T-cell (primary cell): ENCODE data around the gene TEX55. TPM values are rescaled to one million over a fixed set of nuclear protein-coding genes. Genes with fewer than 3 reads are reported as not detected.

Source experiments
- ATAC-seq, 4 experiments: fragments of 200-7000 bp in 3 of 4; fragments of 150-1000 bp in 1 of 4; cut with Tn5 transposase; replicated peaks in 1 of 4; 1 replicate in 3 of 4; 2 replicates in 1 of 4; pipeline ENCODE4 v1.10.0; 2021; ENCODE audit warnings: moderate library complexity in 3 of 4, mild to moderate bottlenecking in 2 of 4, moderate number of reproducible peaks in 1 of 4
- CTCF ChIA-PET, 2 donors: fragments of 300-600 bp; sonication (Branson Sonifier 250); formaldehyde crosslinking; loops; one replicate each; lab custom pipeline; 2022; ENCODE audit warnings: antibody characterized with exemption in 2 of 2; lab: Charles Lee
- POLR2A ChIA-PET, 2 donors: fragments of 300-600 bp; sonication (Branson Sonifier 250); formaldehyde crosslinking; loops; one replicate each; lab custom pipeline; 2022; ENCODE audit warnings: antibody characterized with exemption in 2 of 2; lab: Charles Lee
- DNase-seq, 35 experiments: peaks; one replicate each; pipeline versions ENCODE4 v3.0.0 to v3.0.0-alpha.2; 2013 to 2023
- H3K27ac ChIP-seq: one replicate; pipeline ENCODE4 v1.5.1; 2013; ENCODE audit warnings: low read length
- H3K27me3 ChIP-seq, 2 experiments: replicated peaks in 1 of 2; 1 replicate in 1 of 2; 2 replicates in 1 of 2; pipeline versions ENCODE4 v1.6.1 to v1.7.0; 2013; ENCODE audit warnings: low read length in 1 of 2, mixed read lengths in 1 of 2; ENCODE audit not compliant: control insufficient read depth in 2 of 2, insufficient read depth in 2 of 2; ENCODE audit errors: extremely low read depth in 1 of 2
- H3K36me3 ChIP-seq, 2 donors: 1 replicate in 1 of 2; 2 replicates in 1 of 2; pipeline versions ENCODE4 v1.6.1 to v1.7.0; 2013; ENCODE audit warnings: low read length in 1 of 2; ENCODE audit not compliant: control insufficient read depth in 2 of 2, insufficient read depth in 1 of 2; ENCODE audit errors: extremely low read depth in 1 of 2
- H3K4me1 ChIP-seq, 2 experiments: 1 replicate in 1 of 2; 2 replicates in 1 of 2; pipeline versions ENCODE4 v1.6.1 to v1.7.0; 2013; ENCODE audit warnings: low read length in 2 of 2, mixed read lengths in 1 of 2; ENCODE audit not compliant: insufficient read depth in 2 of 2, control insufficient read depth in 1 of 2; ENCODE audit errors: extremely low read depth in 1 of 2
- H3K4me3 ChIP-seq, 2 donors: 1 replicate in 1 of 2; 2 replicates in 1 of 2; pipeline versions ENCODE4 v1.5.1 to v1.7.0; 2013; ENCODE audit warnings: mild to moderate bottlenecking in 2 of 2, low read length in 1 of 2, moderate library complexity in 1 of 2; ENCODE audit not compliant: control insufficient read depth in 1 of 2; ENCODE audit errors: extremely low read depth in 1 of 2
- H3K9me3 ChIP-seq: 2 replicates; pipeline ENCODE4 v1.7.0; 2013
- H3K27ac Mint-ChIP-seq, 2 donors: one replicate each; pipeline ENCODE4 v1.8.0; 2020 to 2021; ENCODE audit warnings: mild to moderate bottlenecking in 2 of 2, mixed read lengths in 2 of 2
- H3K27me3 Mint-ChIP-seq, 2 donors: one replicate each; pipeline ENCODE4 v1.8.0; 2021 to 2022; ENCODE audit warnings: mixed read lengths in 2 of 2
- H3K36me3 Mint-ChIP-seq: one replicate; pipeline ENCODE4 v1.8.0; 2021; ENCODE audit warnings: mixed read lengths
- H3K4me1 Mint-ChIP-seq, 3 donors: one replicate each; pipeline ENCODE4 v1.8.0; 2020 to 2022; ENCODE audit warnings: mixed read lengths in 3 of 3, mild to moderate bottlenecking in 1 of 3
- H3K4me3 Mint-ChIP-seq, 3 donors: one replicate each; pipeline ENCODE4 v1.8.0; 2020 to 2022; ENCODE audit warnings: mild to moderate bottlenecking in 3 of 3, mixed read lengths in 3 of 3, moderate library complexity in 3 of 3
- H3K9me3 Mint-ChIP-seq, 3 donors: one replicate each; pipeline ENCODE4 v1.8.0; 2020 to 2022; ENCODE audit warnings: mixed read lengths in 3 of 3
- WGBS: methylation state at CpG from one replicate; pipeline ENCODE4 v1.1.5; 2013; ENCODE audit warnings: missing lambda C conversion rate; ENCODE audit not compliant: insufficient coverage; 5-methylcytosine and 5-hydroxymethylcytosine counted together
- total RNA-seq, 35 experiments: library from RNA in 6 of 35; stranded (reverse) in 6 of 35; fragments of 120-200 nt in 1 of 35; gene quantifications; one replicate each; pipeline versions ENCODE4 v1.2.1 to v1.2.4 and lab custom pipeline; 2013 to 2026

TEX55 gene
- total RNA-seq, 5 donors from 2014 or later (not counting 1 experiment from before 2014, with no cell fraction given) = not detected

- Mint-ChIP-seq H3K4me1 (peaks cover 0 to 6% (median 0%) of the 10 kb centered on the region in 3 donors), H3K36me3 (peaks cover 4% of the 10 kb centered on the region), H3K27ac (no peak overlapping the region), H3K9me3 (no peaks in the 10 kb centered on the region), H3K4me3 (no peak overlapping the region), H3K27me3 (peaks cover 0 to 5% of the 10 kb centered on the region in 2 donors)
- Histone ChIP-seq H3K9me3 (no peaks in the 10 kb centered on the region), H3K27me3 (peaks cover 0 to 2% of the 10 kb centered on the region in 2 experiments), H3K36me3 (no peaks in the 10 kb centered on the region), H3K27ac (no peak overlapping the region), H3K4me3 (no peak overlapping the region), H3K4me1 (no peaks in the 10 kb centered on the region)
- ATAC-seq (no peak), DNase-seq (no peak)
- 100% methylated on average over 1 of the region's 1 CpG for WGBS
- POLR2A ChIA-PET = no interaction called here
- CTCF ChIA-PET = interaction anchor here in 1 of 2 donors (0.8 kb wide), 1 partner anchor 46 kb away, joined by 3 read pairs; the partner anchor contains the start of gene B4GALT4
Measured at GRCh38 chr3:119195151-119195476, 49.1 kb downstream of the TEX55 start.

- ChIA-PET POLR2A (no interaction called here), CTCF (interaction anchor here in 1 of 2 donors (0.8 kb wide), 1 partner anchor 45 kb away, joined by 3 read pairs; the partner anchor contains the start of gene B4GALT4)
- Mint-ChIP-seq H3K27ac (no peak overlapping the region), H3K4me3 (no peak overlapping the region), H3K4me1 (peaks cover 0 to 6% (median 0%) of the 10 kb centered on the region in 3 donors), H3K9me3 (no peaks in the 10 kb centered on the region), H3K27me3 (peaks cover 0 to 5% of the 10 kb centered on the region in 2 donors), H3K36me3 (peaks cover 4% of the 10 kb centered on the region)
- H3K9me3 ChIP-seq = no peaks in the 10 kb centered on the region
- ATAC-seq = no peak
- no peaks in the 10 kb centered on the region for H3K36me3 ChIP-seq
- peaks cover 0 to 2% of the 10 kb centered on the region in 2 experiments for H3K27me3 ChIP-seq
- H3K4me3 ChIP-seq = no peak overlapping the region
- no peak for DNase-seq
- H3K4me1 ChIP-seq = no peaks in the 10 kb centered on the region
- WGBS = 89% methylated on average over 1 of the region's 1 CpG
- H3K27ac ChIP-seq = no peak overlapping the region
Measured at GRCh38 chr3:119195911-119196310, 49.9 kb downstream of the TEX55 start.

Other genes starting within 250 kb of the TEX55 start
- gene IGSF11, start 111.3 kb upstream of the TEX55 start, total RNA-seq = under 1 TPM; 0.20 to 0.70 (median 0.41) TPM
- not detected for gene UPK1B, start 27.4 kb downstream of the TEX55 start, total RNA-seq
- gene B4GALT4, start 94.7 kb downstream of the TEX55 start, total RNA-seq = 10 to 100 TPM; 14.0 to 33.7 (median 18.2) TPM
- 1 to 10 TPM; 2.7 to 5.1 (median 3.4) TPM for gene ARHGAP31, start 148.2 kb downstream of the TEX55 start, total RNA-seq